Measurements from ENCODE around the gene IL1RL2. TPM values are rescaled to one million over a fixed set of nuclear protein-coding genes. Genes with fewer than 3 reads are reported as not detected.

The IL1RL2 gene
- total and polyA plus RNA-seq, 2 of the 8 experiments (the other 6 are each of a cell fraction or from before 2014, with no cell fraction given): not detected

- TF ChIP-seq CHD7 (IDR thresholded peaks at IDR 0.05; ENCODE audit: insufficient replicate concordance, low read length) (no peak), CTBP2 (IDR thresholded peaks at IDR 0.05; ENCODE audit: borderline replicate concordance, insufficient read depth, insufficient read length, low read length) (no peak), SP1 (IDR thresholded peaks at IDR 0.05; ENCODE audit: low read depth, low read length) (no peak), RXRA (IDR thresholded peaks at IDR 0.05; ENCODE audit: insufficient read depth, low read depth, low read length) (no peak), ATF3 (IDR thresholded peaks at IDR 0.05; ENCODE audit: insufficient read depth, low read depth, low read length) (no peak), MAX (IDR thresholded peaks at IDR 0.05) (no peak), BACH1 (IDR thresholded peaks at IDR 0.05; ENCODE audit: low read length) (no peak), NANOG (IDR thresholded peaks at IDR 0.05; ENCODE audit: insufficient read depth, low read depth, low read length, poor library complexity, severe bottlenecking) (no peak), EGR1 (IDR thresholded peaks at IDR 0.05; ENCODE audit: borderline replicate concordance, low read depth, low read length) (no peak), ZNF274 (IDR thresholded peaks at IDR 0.05; ENCODE audit: borderline replicate concordance, extremely low read depth, low read length) (no peak), SP2 (IDR thresholded peaks at IDR 0.05; ENCODE audit: low read length) (no peak)
Observed at GRCh38 chr2:102253753-102254150, 66.9 kb downstream of the IL1RL2 start (continued).
